GM21576 (cell line): Measurements from ENCODE around the gene SPRY2.
A peak's percentile ranks its signal among the peaks of the same experiment; 100 is the strongest.

ENCODE experiments used
- ATAC-seq: cut with Tn5 transposase; IDR thresholded peaks from one replicate; pipeline ENCODE4 v1.9.1; 2021; ENCODE audit warnings: mild to moderate bottlenecking, moderate library complexity; ENCODE audit not compliant: unreplicated experiment

SPRY2 gene, protein sequence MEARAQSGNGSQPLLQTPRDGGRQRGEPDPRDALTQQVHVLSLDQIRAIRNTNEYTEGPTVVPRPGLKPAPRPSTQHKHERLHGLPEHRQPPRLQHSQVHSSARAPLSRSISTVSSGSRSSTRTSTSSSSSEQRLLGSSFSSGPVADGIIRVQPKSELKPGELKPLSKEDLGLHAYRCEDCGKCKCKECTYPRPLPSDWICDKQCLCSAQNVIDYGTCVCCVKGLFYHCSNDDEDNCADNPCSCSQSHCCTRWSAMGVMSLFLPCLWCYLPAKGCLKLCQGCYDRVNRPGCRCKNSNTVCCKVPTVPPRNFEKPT

DNA sequence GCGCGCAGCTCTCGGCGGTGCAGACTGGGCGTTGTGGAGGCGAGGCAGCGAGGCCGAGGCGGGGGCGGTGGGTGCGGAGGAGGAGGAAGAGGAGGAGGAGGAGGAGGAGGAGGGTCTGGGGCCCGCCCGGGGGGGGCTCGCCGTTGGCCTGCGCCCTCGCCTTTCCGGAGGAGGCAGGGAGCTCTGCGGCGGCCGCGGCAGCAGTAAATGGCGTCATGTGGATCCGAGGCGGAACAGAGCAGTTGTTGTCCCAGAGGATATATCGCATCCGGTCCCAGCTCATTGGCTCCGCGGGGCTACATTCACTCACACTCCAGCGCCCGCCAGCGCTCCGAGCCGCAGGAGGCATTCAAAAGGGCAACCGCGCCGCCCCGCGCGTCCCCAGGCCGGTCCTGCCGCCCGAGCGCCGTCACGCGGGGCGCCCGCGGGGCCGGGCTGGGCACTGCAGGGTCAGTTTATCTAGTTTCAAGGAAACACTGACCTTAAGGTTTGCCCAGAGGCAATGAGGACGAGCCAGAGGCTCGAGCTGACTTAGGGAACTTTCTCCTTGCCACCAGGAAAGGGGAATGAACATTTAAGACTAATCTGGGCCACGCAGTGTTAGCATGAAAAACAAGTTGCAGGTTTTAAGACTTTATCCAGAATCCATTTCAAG, at the start of gene SPRY2:
TSS of gene SPRY2 (minus strand) at position 26 of the 655 bp plus-strand sequence. CDS start 3,421 bp downstream, outside the sequence.
- ATAC-seq = peak; percentile 40

DNA sequence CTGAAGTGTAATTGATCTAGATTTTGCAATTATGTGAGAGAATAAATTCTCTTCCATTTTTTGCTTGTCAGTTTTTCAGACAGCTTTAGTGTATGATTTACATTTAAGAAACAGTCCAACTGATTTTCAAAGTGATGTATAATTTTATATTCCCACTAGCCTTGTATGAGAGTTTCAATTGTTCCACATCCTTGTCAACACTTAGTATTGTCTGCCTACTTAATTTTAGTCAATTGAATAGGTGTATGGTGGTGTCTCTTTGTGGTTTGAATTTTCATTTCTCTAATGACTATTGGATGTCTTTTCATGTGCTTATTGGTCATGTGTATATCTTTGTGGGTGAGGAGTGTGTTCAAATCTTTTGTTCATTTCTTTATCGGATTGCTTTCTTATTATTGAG, 49.4 kb upstream of the SPRY2 start:
- no peak for ATAC-seq

DNA sequence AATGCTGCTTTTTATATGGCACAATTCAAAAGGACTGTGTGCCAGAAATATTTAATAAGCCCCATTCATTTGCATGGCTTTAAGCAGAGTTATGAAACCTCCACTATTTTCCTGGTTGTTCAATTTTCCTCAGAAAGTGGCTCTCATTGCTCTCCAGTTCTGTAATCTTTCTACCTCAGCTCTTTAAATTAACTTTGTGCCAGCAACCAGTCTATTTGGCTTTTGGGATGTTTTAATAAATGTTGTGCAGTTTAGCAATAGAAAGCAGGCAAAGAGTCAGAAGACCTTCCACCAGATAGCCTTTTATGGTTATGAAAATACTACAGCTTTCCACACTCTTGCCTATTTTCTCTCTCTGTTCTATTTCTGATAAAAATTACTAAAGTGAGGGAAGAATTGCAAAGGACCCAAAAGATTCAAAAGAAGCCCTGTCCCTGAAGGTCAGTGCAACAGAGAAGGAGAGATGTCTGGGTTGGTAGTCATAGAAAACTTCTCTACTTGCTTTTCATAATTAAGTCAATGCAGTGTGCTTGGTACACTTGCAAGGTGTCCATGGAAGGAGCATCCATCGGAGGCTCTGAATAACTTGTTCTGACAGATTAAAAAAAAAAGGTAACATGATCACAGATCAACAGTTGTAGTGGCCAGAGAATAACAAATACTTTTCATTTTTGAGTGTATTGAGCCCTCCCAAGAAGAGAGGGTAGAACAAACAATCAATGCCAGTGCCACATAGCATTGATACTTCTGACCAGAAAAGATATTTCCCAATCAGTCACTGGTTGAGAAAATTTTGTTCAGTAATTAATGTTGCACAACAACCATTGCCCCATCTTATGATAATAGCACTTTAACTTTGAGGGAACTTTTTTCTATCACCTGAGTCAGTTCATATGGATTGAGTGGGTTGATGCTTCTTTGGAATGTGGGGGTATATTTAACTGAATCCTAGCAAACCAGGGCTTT, 48.4 kb upstream of the SPRY2 start:
- ATAC-seq = no peak

DNA sequence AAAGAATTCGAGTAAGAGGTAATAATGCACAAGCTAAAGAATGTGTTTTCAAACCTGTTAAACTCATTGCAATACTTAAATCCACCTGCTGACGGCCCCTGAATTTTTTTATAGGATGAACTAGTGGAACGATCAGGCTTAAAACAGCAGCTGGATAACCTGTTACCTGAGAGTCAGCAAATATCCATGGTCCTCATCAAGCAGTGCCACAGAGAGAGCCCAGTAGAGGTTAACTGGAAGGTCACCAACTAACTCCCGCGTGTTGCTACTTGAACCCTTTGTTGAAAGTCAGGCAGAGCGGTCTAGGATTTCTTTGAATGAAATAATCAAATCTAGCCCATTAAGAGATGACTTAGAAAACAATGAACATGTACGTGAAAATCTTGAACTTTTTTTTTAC, 47.6 kb upstream of the SPRY2 start:
- ATAC-seq = no peak

- ATAC-seq = no peak
These were observed 45.7 kb upstream of the SPRY2 start for GRCh38 chr13:80386592-80386991.

DNA sequence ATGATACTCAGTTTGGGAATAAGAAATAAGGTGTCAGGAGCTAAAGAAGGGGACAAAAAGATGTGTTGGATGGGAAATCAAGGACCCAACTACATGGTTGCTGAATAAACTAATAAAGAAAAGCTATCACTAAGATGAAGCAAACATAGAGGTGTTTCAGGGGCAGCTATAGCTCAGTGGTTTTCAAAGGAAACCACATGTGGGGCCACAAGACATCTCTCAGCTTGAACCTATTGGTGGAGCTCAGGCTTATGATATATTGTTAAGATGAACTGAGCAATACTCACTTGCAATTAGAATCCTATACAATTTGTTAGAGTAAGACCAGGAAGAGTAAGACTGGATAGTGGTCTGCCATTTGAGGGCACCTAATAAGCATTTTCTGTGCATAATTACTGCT, 45.1 kb upstream of the SPRY2 start:
- ATAC-seq = no peak

GRCh38 chr13:80382576-80382975, 41.6 kb upstream of the SPRY2 start:
- no peak for ATAC-seq

GRCh38 chr13:80379245-80379644, 38.3 kb upstream of the SPRY2 start:
- ATAC-seq = no peak

- ATAC-seq = no peak
These were observed 35.6 kb upstream of the SPRY2 start for GRCh38 chr13:80376554-80376953.

DNA sequence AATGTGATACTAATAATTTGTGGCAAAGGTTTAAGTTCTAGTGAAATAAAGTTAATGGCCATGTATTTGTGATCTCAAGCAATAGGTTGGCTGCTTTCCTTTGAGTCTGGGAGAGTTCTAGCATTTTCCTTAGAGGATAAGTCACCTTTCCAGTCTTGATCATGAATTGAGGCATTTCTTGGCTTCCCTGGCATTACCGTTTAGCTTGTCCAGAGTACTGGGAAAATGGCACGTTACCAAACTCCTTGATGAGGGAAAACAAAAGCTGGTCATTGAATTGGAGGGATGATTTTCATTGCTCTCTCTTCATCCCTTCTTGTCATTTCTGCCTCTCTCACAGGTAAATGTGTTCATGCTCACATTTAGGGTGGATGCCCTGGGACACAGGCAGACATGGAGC, 34.0 kb upstream of the SPRY2 start:
- no peak for ATAC-seq

DNA sequence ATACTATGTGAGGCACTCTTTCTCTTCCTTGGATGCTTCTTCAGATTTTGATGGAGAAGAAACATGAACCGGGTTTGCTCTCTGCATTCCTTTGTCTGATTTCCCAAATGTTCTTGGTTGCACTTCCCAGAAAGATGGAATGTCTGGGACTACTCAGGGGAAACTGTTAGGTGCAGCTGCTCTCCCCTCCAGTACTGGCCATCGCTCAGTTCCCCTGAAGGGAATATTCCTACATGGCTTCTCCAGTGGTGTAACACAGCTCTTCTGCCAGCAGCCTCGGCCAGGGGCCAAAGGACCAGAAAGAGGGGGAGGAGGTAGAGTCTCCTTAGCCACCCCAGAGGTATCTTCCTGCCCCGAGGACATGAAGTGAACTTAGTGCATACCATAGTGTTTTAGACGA, 33.5 kb upstream of the SPRY2 start:
- no peak for ATAC-seq

- no peak for ATAC-seq
These were observed 31.0 kb upstream of the SPRY2 start for GRCh38 chr13:80371840-80372509.

- ATAC-seq = no peak
These were observed 26.5 kb upstream of the SPRY2 start for GRCh38 chr13:80367473-80367872.

DNA sequence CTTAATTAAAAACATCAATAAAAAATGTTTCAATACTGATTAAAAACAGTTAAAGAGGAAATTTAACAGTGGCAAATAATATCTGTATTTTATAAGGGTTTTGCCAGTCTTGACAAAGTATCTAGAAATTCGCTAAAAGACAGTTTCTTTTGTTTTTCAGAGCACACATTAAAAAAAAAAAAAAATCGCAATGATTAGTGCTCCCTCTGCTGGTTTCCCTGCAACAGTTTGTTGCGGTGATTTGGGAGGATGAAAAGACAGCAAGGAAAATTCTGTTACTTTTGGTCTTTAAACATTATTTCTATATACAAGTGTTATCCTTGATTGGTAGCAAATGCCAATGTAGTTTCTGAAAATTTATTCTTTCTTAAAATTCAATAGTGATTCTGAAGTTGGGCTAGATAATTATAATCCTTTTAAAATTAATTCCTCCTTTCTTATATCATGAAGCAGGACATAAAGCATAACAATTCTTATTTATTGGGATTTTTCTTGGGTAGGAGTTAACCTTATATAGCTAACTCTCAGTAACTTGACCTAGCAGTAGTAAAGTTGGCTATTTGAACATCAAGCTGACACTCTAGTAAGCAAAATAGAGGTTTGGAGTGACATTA, 23.1 kb upstream of the SPRY2 start:
- ATAC-seq = no peak

GRCh38 chr13:80362481-80362880, 21.6 kb upstream of the SPRY2 start:
- ATAC-seq = no peak

- ATAC-seq = peak; percentile 86
These were observed 21.0 kb upstream of the SPRY2 start for GRCh38 chr13:80361883-80362327.

DNA sequence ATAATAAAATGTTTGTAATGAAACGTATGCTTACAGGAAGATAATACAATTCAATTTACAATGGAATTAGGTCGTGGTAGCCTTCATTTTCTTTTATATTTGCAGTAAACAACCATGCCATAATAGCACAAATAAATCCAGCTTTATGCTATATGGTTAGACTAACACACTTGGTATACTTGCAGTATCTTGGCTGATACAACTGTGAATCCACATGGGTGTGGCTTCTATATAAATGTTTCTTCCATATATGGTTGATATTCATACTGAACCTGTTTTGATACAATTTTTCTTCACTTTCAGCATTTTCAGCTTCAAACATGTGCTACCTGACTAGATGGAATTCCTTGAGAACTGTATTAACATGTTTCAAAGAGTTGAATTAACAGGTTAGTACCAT, 20.4 kb upstream of the SPRY2 start:
- no peak for ATAC-seq

- no peak for ATAC-seq
These were observed 19.5 kb upstream of the SPRY2 start for GRCh38 chr13:80360453-80360800.

DNA sequence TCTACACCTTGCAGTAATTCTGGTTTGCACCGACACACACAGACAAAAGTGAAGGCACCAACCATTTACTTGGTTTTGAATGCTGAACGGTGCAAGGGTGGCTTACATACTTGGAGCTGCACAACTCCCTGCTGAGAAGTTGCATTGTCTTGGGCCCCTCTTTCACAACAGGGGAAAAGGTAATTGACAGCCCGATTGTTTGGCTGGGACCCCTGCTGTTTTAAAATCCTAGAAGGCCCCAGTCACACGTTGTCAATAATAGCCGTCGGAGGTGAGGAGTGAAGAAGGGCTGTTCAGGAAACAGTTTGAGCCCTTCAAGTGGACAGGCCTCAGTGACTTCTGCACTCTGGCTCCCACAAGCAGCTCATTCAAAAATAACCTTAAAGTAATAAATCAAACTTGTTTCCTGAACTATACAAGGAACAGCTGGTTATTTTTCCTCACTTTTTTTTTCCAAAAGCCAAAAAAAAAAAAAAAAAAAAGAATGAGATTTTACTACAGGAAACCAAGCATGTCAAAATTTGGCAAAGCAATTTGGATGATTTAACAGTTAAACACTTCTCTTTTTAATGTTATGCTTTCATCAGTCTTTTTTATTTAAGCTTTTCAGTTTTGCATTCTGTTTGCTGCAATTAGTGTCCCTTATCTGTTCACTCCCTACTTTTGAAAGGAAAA, 19.0 kb upstream of the SPRY2 start:
- ATAC-seq = no peak

DNA sequence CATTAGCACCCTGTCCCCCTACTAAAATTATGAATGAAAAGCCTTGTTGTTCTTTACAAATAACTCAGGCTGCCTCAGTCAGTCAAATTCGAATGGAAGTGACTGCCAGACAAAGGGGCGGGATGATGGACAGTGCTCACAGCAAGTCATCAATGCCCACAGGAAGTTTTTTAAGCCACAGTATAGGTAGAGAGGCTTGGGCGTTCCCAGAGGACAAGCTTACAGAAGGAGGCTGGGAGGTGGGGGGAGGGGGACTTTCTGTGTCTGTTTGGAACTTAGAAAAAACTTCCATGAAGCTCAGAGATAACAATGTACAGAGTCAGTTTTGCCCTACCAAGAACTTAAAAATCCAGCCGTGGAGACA, 18.5 kb upstream of the SPRY2 start:
- ATAC-seq = no peak
